Endothelial cell of umbilical vein (primary cell): Measurements from ENCODE around the gene COQ8B. TPM values are rescaled to one million over a fixed set of nuclear protein-coding genes. Genes with fewer than 3 reads are reported as not detected.
A peak's percentile ranks its signal among the peaks of the same experiment; 100 is the strongest.

Experiments
- BruUV-seq: library from RNA; stranded (reverse); fragments of 400-500 nt; replicated peaks from 2 replicates; lab custom pipeline; 2021; lab: Mats Ljungman, UMichigan
- CTCF ChIA-PET: fragments of 300-600, 350-600 bp; sonication (Branson Sonifier 250); formaldehyde crosslinking; loops from one replicate; lab custom pipeline; 2021; ENCODE audit warnings: antibody characterized with exemption, inconsistent platforms; lab: Charles Lee
- POLR2A ChIA-PET: fragments of 300-600, 350-600 bp; sonication (Branson Sonifier 250); formaldehyde crosslinking; loops from one replicate; lab custom pipeline; 2021; ENCODE audit warnings: antibody characterized with exemption, inconsistent platforms; lab: Charles Lee
- DNase-seq: peaks from one replicate; pipeline ENCODE4 v3.0.0-alpha.2; 2011; ENCODE audit warnings: low read depth, low spot score
- FAIRE-seq: peaks from 2 replicates; lab custom pipeline; 2011; peaks lifted over from hg19 to GRCh38; lab: Jason Lieb, UNC
- H2AFZ ChIP-seq: 2 replicates; pipeline ENCODE4 v1.6.0; 2012; ENCODE audit warnings: low read depth, low read length, control low read depth, inconsistent platforms
- H3K27ac ChIP-seq: 2 replicates; pipeline ENCODE4 v1.5.1; 2011; ENCODE audit warnings: low read depth, mild to moderate bottlenecking, control low read depth, low read length, moderate library complexity; ENCODE audit not compliant: insufficient read depth
- H3K27me3 ChIP-seq, 2 experiments: 2 replicates each; pipeline versions ENCODE4 v1.6.0 to v1.6.1; 2011; ENCODE audit warnings: low read length in 2 of 2, mixed read lengths in 1 of 2; ENCODE audit not compliant: control insufficient read depth in 2 of 2, insufficient read depth in 2 of 2
- H3K36me3 ChIP-seq, 2 experiments: 2 replicates in 1 of 2; 3 replicates in 1 of 2; pipeline ENCODE4 v1.5.1; 2011; ENCODE audit warnings: low read length in 2 of 2, mild to moderate bottlenecking in 1 of 2, moderate library complexity in 1 of 2; ENCODE audit not compliant: control insufficient read depth in 2 of 2, insufficient read depth in 2 of 2; ENCODE audit errors: extremely low read depth in 1 of 2
- H3K4me1 ChIP-seq: 3 replicates; pipeline ENCODE4 v1.5.1; 2011; ENCODE audit warnings: mild to moderate bottlenecking, low read length; ENCODE audit not compliant: control insufficient read depth, insufficient read depth; ENCODE audit errors: extremely low read depth
- H3K4me2 ChIP-seq: 2 replicates; pipeline ENCODE4 v1.6.1; 2011; ENCODE audit warnings: low read length, control low read depth, mixed read lengths; ENCODE audit not compliant: insufficient read depth
- H3K4me3 ChIP-seq, 3 experiments: fragments of 200-600 bp in 1 of 3; sonication (generic), shearing (Covaris generic) in 1 of 3; replicated peaks in 1 of 3; 2 replicates each; pipeline ENCODE4 v1.5.1; 2011 to 2016; ENCODE audit warnings: control low read depth in 3 of 3, low read length in 3 of 3, mild to moderate bottlenecking in 2 of 3, inconsistent platforms in 1 of 3, low read depth in 1 of 3, moderate library complexity in 1 of 3; ENCODE audit not compliant: insufficient read depth in 1 of 3
- H3K79me2 ChIP-seq: 2 replicates; pipeline ENCODE4 v1.6.0; 2012; ENCODE audit warnings: low read length, inconsistent platforms; ENCODE audit not compliant: control insufficient read depth, insufficient read depth
- H3K9ac ChIP-seq: replicated peaks from 2 replicates; pipeline ENCODE3; 2011; ENCODE audit warnings: low read length, control low read depth; ENCODE audit not compliant: insufficient read depth; ENCODE audit errors: extremely low read depth
- H3K9me1 ChIP-seq: replicated peaks from 3 replicates; pipeline ENCODE4 v1.6.0; 2011; ENCODE audit warnings: mild to moderate bottlenecking, low read length; ENCODE audit not compliant: control insufficient read depth, insufficient read depth; ENCODE audit errors: extremely low read depth
- H3K9me3 ChIP-seq: replicated peaks from 2 replicates; pipeline ENCODE4 v1.5.1; 2012; ENCODE audit warnings: low read length, inconsistent platforms; ENCODE audit not compliant: control insufficient read depth, insufficient read depth
- H4K20me1 ChIP-seq: replicated peaks from 2 replicates; pipeline ENCODE3; 2011; ENCODE audit warnings: mild to moderate bottlenecking, low read length; ENCODE audit not compliant: control insufficient read depth, insufficient read depth; ENCODE audit errors: extremely low read depth
- CTCF ChIP-seq, 2 donors: IDR thresholded peaks; 1 replicate in 1 of 2; 2 replicates in 1 of 2; pipeline ENCODE4 v1.5.1; 2011; ENCODE audit warnings: low read length in 2 of 2, mild to moderate bottlenecking in 2 of 2, moderate library complexity in 2 of 2, control low read depth in 1 of 2, inconsistent platforms in 1 of 2, low read depth in 1 of 2; ENCODE audit not compliant: insufficient read depth in 1 of 2; ENCODE audit errors: extremely low read depth in 1 of 2
- EZH2 ChIP-seq: IDR thresholded peaks from 2 replicates; pipeline ENCODE4 v1.6.1; 2012; ENCODE audit warnings: borderline replicate concordance, low read depth, mild to moderate bottlenecking, moderate library complexity, low read length, inconsistent platforms; ENCODE audit not compliant: severe bottlenecking
- FOS ChIP-seq: IDR thresholded peaks from 2 replicates; pipeline ENCODE4 v1.6.1; 2011; ENCODE audit warnings: mild to moderate bottlenecking, low read length, moderate library complexity, borderline replicate concordance; ENCODE audit not compliant: insufficient read depth
- GATA2 ChIP-seq: IDR thresholded peaks from 2 replicates; pipeline ENCODE4 v1.7.0; 2011; ENCODE audit warnings: low read depth, mild to moderate bottlenecking, moderate library complexity, mixed read lengths, low read length; ENCODE audit not compliant: insufficient read length, insufficient read depth
- JUN ChIP-seq: IDR thresholded peaks from 2 replicates; pipeline ENCODE4 v1.6.1; 2011; ENCODE audit warnings: borderline replicate concordance, low read depth; ENCODE audit not compliant: insufficient read length, insufficient read depth
- MYC ChIP-seq: IDR thresholded peaks from one replicate; pipeline ENCODE4 v1.6.1; 2011; ENCODE audit warnings: mild to moderate bottlenecking, low read depth, low read length
- POLR2A ChIP-seq: IDR thresholded peaks from 2 replicates; pipeline ENCODE4 v1.6.1; 2012; ENCODE audit warnings: low read depth, mild to moderate bottlenecking, control low read depth, low read length
- POLR2AphosphoS5 ChIP-seq: IDR thresholded peaks from 2 replicates; pipeline ENCODE4 v1.6.1; 2012; ENCODE audit warnings: low read depth, mild to moderate bottlenecking, control low read depth, low read length, moderate library complexity; ENCODE audit not compliant: insufficient read depth
- dilution Hi-C: fragments of 300-500 bp; cut with MboI; formaldehyde crosslinking; loops from one replicate; pipeline ENCODE4 v1.15.0; 2019; ENCODE audit warnings: low sequenced_read_pairs; ENCODE audit not compliant: extremely low pct_ligation_motif_present
- intact Hi-C: fragments of 100-400 bp; cut with micrococcal nuclease; formaldehyde crosslinking; loops from one replicate; pipeline ENCODE4 v1.10.0; 2022
- polyA plus RNA-seq, 4 experiments: library from polyadenylated mRNA; depleted of rRNA in 3 of 4; stranded (reverse) in 3 of 4; unstranded in 1 of 4; fragments of >200 nt; gene quantifications; 2 replicates each; pipeline versions ENCODE4 v1.2.1 to v1.2.3, GENCODE V29; 2011 to 2012; ENCODE audit warnings: missing spikeins in 1 of 4
- total RNA-seq: library from RNA; stranded (reverse); gene quantifications from 2 replicates; pipeline ENCODE4 v1.2.3, GENCODE V29; 2021
- TF ChIP-seq, protein P1 (sequence below): IDR thresholded peaks from 2 replicates; pipeline ENCODE4 v1.6.1; 2011; ENCODE audit not compliant: insufficient read depth, insufficient read length

COQ8B gene
- total and polyA plus RNA-seq, 2 donors (not counting 3 experiments of a cell fraction or from before 2014, with no cell fraction given), result 16.2 to 19.2 TPM

DNA sequence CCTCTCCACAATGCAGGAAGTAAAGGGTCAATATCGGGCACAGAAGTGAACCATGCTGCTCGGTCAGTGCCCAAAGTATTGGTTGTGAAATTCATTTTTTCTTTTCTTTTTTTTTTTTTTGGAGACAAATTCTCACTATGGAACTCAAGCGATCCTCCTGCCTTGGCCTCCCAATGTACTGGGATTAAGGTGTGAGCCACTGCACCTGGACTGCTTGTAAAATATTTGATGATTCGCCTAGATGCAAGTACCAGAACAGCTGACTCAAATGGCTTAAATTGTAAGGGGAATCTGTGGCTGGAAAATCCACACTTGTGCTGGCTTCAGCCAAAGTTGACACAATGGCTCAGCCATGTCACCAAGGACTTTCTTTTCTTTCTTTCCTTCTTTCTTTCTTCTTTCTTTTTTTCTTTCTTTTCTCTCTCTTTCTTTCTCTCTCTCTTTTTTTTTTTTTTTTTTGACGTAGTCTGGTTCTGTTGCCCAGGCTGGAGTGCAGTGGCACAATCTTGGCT lies 69.9 kb downstream of the COQ8B start:
- Histone ChIP-seq H3K36me3 (no peaks in the 10 kb centered on the region), H2AFZ (peak overlapping the region; percentile 83), H3K9me3 (no peaks in the 10 kb centered on the region), H3K4me3 (peak overlapping the region in 1 of 3 experiments; percentile 34), H3K27ac (peak overlapping the region; percentile 98), H3K4me2 (peak overlapping the region; percentile 97), H3K4me1 (peaks cover 16% of the 10 kb centered on the region), H3K27me3 (no peaks in the 10 kb centered on the region), H4K20me1 (no peaks in the 10 kb centered on the region), H3K9ac (peak overlapping the region; percentile 34), H3K9me1 (no peaks in the 10 kb centered on the region), H3K79me2 (no peaks in the 10 kb centered on the region)
- ChIA-PET CTCF (interaction anchor here (0.6 to 5.2 kb wide), 7 partner anchors 12 to 184 kb away, joined by 3 to 81 read pairs (median 6); no protein-coding TSS in a partner anchor), POLR2A (interaction anchor here (1.4 kb wide), 1 partner anchor 104 kb away, joined by 5 read pairs; the partner anchor contains the start of genes ACTMAP and SNRPA)
- intact Hi-C loops, result no loop called here
- dilution Hi-C loops, result no loop called here
- TF ChIP-seq FOS (no peak), MYC (no peak), POLR2A (no peak), JUN (no peak), EZH2 (no peak), CTCF (IDR thresholded peaks at IDR 0.05; ENCODE audit: extremely low read depth in 1 of 2, insufficient read depth in 1 of 2, low read depth in 1 of 2, low read length in 2 of 2) (no peak), POLR2AphosphoS5 (no peak), GATA2 (no peak)
- TF ChIP-seq, protein P1, sequence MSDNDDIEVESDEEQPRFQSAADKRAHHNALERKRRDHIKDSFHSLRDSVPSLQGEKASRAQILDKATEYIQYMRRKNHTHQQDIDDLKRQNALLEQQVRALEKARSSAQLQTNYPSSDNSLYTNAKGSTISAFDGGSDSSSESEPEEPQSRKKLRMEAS, result no peak
- BruUV-seq, result no TSS peak
- peak; percentile 4 for FAIRE-seq
- DNase-seq, result no peak
